IMR-90 (cell line): ENCODE data around the gene ATRAID. TPM values are rescaled to one million over a fixed set of nuclear protein-coding genes. Genes with fewer than 3 reads are reported as not detected.
A peak's percentile ranks its signal among the peaks of the same experiment; 100 is the strongest.

ENCODE experiments used
- ATAC-seq: fragments of 200-7000 bp; cut with Tn5 transposase; 2 replicates; pipeline ENCODE4 v1.9.1; 2020; ENCODE audit warnings: low read depth, mild to moderate bottlenecking, moderate library complexity
- BruUV-seq: library from RNA; stranded (reverse); fragments of 400-500 nt; replicated peaks from 2 replicates; lab custom pipeline; 2021; lab: Mats Ljungman, UMichigan
- CTCF ChIA-PET: fragments of 300-600 bp; formaldehyde crosslinking; extraction: SDS; loops from one replicate; lab custom pipeline; 2021; ENCODE audit warnings: antibody characterized with exemption; lab: Yijun Ruan, JAX
- POLR2A ChIA-PET: fragments of 300-600 bp; sonication (Branson Sonifier 250); formaldehyde crosslinking; loops from one replicate; lab custom pipeline; 2022; ENCODE audit warnings: antibody characterized with exemption; ENCODE audit not compliant: unreplicated experiment; lab: Charles Lee
- DNase-seq: peaks from one replicate; pipeline ENCODE4 v3.0.0; 2013
- H2AFZ ChIP-seq: replicated peaks from 2 replicates; pipeline ENCODE3; 2013; ENCODE audit warnings: low read length, mild to moderate bottlenecking; ENCODE audit not compliant: poor library complexity
- H2AK5ac ChIP-seq: 2 replicates; pipeline ENCODE4 v1.6.1; 2013; ENCODE audit warnings: low read depth, low read length, inconsistent platforms
- H2AK9ac ChIP-seq: replicated peaks from 2 replicates; pipeline ENCODE3; 2013; ENCODE audit warnings: mild to moderate bottlenecking, low read depth, low read length, moderate library complexity; ENCODE audit not compliant: poor library complexity
- H2BK120ac ChIP-seq: 2 replicates; pipeline ENCODE4 v1.6.1; 2013; ENCODE audit warnings: low read depth, low read length, inconsistent platforms
- H2BK15ac ChIP-seq: 3 replicates; pipeline ENCODE4 v1.6.1; 2013; ENCODE audit warnings: low read depth, low read length, inconsistent platforms
- H2BK20ac ChIP-seq: 2 replicates; pipeline ENCODE4 v1.6.1; 2013; ENCODE audit warnings: low read depth, mild to moderate bottlenecking, inconsistent platforms, low read length, moderate library complexity
- H2BK5ac ChIP-seq: 2 replicates; pipeline ENCODE4 v1.6.1; 2013; ENCODE audit warnings: mild to moderate bottlenecking, low read depth, low read length, inconsistent platforms; ENCODE audit not compliant: poor library complexity, severe bottlenecking
- H3K14ac ChIP-seq: replicated peaks from 2 replicates; pipeline ENCODE4 v1.6.1; 2013; ENCODE audit warnings: low read depth, low read length, inconsistent platforms
- H3K18ac ChIP-seq: 2 replicates; pipeline ENCODE4 v1.6.1; 2013; ENCODE audit warnings: low read depth, low read length, control low read depth
- H3K23ac ChIP-seq: 2 replicates; pipeline ENCODE4 v1.6.1; 2013; ENCODE audit warnings: low read depth, low read length, inconsistent platforms
- H3K27ac ChIP-seq: 2 replicates; pipeline ENCODE4 v1.5.1; 2013; ENCODE audit warnings: mild to moderate bottlenecking, control low read depth, low read length; ENCODE audit not compliant: insufficient read depth
- H3K27me3 ChIP-seq: 2 replicates; pipeline ENCODE4 v1.6.1; 2013; ENCODE audit warnings: low read length; ENCODE audit not compliant: control insufficient read depth, insufficient read depth
- H3K36me3 ChIP-seq: 2 replicates; pipeline ENCODE4 v1.6.1; 2013; ENCODE audit warnings: low read length, mixed read lengths; ENCODE audit not compliant: control insufficient read depth, insufficient read depth
- H3K4ac ChIP-seq: 2 replicates; pipeline ENCODE4 v1.6.1; 2013; ENCODE audit warnings: low read depth, low read length, inconsistent platforms
- H3K4me1 ChIP-seq: 2 replicates; pipeline ENCODE4 v1.6.1; 2013; ENCODE audit warnings: low read length, mixed read lengths; ENCODE audit not compliant: control insufficient read depth, insufficient read depth
- H3K4me2 ChIP-seq: 2 replicates; pipeline ENCODE4 v1.6.1; 2013; ENCODE audit warnings: low read depth, mild to moderate bottlenecking, control low read depth, low read length, moderate library complexity
- H3K4me3 ChIP-seq: 2 replicates; pipeline ENCODE4 v1.5.1; 2013; ENCODE audit warnings: low read depth, mild to moderate bottlenecking, control low read depth, low read length, moderate library complexity; ENCODE audit not compliant: insufficient read depth
- H3K56ac ChIP-seq: 2 replicates; pipeline ENCODE4 v1.6.1; 2013; ENCODE audit warnings: low read length, inconsistent platforms; ENCODE audit not compliant: insufficient read depth; ENCODE audit errors: extremely low read depth
- H3K79me1 ChIP-seq, 2 experiments: 2 replicates each; pipeline ENCODE4 v1.6.1; 2013; ENCODE audit warnings: low read length in 2 of 2, inconsistent platforms in 1 of 2, low read depth in 1 of 2
- H3K9ac ChIP-seq: 2 replicates; pipeline ENCODE4 v1.6.1; 2013; ENCODE audit warnings: low read depth, low read length, control low read depth
- H3K9me1 ChIP-seq: 2 replicates; pipeline ENCODE4 v1.6.1; 2013; ENCODE audit warnings: low read length, inconsistent platforms; ENCODE audit not compliant: insufficient read depth
- H3K9me3 ChIP-seq: 2 replicates; pipeline ENCODE4 v1.6.1; 2013; ENCODE audit warnings: low read length; ENCODE audit not compliant: control insufficient read depth, insufficient read depth
- H4K20me1 ChIP-seq: 2 replicates; pipeline ENCODE4 v1.6.1; 2013; ENCODE audit warnings: low read length, inconsistent platforms; ENCODE audit not compliant: insufficient read depth
- H4K5ac ChIP-seq: 2 replicates; pipeline ENCODE4 v1.6.1; 2013; ENCODE audit warnings: mild to moderate bottlenecking, low read depth, low read length, control low read depth
- H4K8ac ChIP-seq, 2 experiments: 2 replicates each; pipeline ENCODE4 v1.6.1; 2013; ENCODE audit warnings: low read depth in 2 of 2, low read length in 2 of 2, control low read depth in 1 of 2, inconsistent platforms in 1 of 2
- H4K91ac ChIP-seq: 2 replicates; pipeline ENCODE4 v1.6.1; 2013; ENCODE audit warnings: low read depth, low read length, inconsistent platforms; ENCODE audit not compliant: insufficient read depth
- BHLHE40 ChIP-seq: fragments of 150-350 bp; IDR thresholded peaks from 2 replicates; pipeline ENCODE4 v1.6.1; 2016; ENCODE audit warnings: mild to moderate bottlenecking, low read depth, low read length
- CEBPB ChIP-seq: IDR thresholded peaks from 2 replicates; pipeline ENCODE4 v1.6.1; 2012; ENCODE audit warnings: low read depth, low read length, improper control_type of control experiment
- FOS ChIP-seq: fragments of 150-350 bp; IDR thresholded peaks from 2 replicates; pipeline ENCODE4 v1.6.1; 2016; ENCODE audit warnings: low read depth, low read length
- WGBS, 2 experiments: methylation state at CpG; one replicate each; pipeline versions ENCODE4 v1.1.5 to v1.1.7; 2013; ENCODE audit warnings: missing lambda C conversion rate in 2 of 2; ENCODE audit not compliant: insufficient read length in 1 of 2; ENCODE audit errors: extremely low coverage in 2 of 2; 5-methylcytosine and 5-hydroxymethylcytosine counted together
- dilution Hi-C: fragments of 300-500 bp; cut with HindIII; formaldehyde crosslinking; loops from one replicate; pipeline ENCODE4 v1.14.3; 2018; ENCODE audit warnings: low sequenced_read_pairs; ENCODE audit not compliant: unreplicated experiment
- in situ Hi-C: fragments of 300-500 bp; cut with MboI; formaldehyde crosslinking; loops from 3 replicates; pipeline ENCODE4 v1.14.3; 2019; ENCODE audit warnings: low sequenced_read_pairs, inconsistent platforms, mixed read lengths
- intact Hi-C: fragments of 100-400 bp; cut with micrococcal nuclease; formaldehyde crosslinking; loops from 2 replicates; pipeline ENCODE4 v1.10.0; 2022
- polyA plus RNA-seq, 3 experiments: library from polyadenylated mRNA; depleted of rRNA; stranded (reverse); fragments of >200 nt; gene quantifications; 2 replicates each; pipeline ENCODE4 v1.2.3, GENCODE V29; 2012; ENCODE audit warnings: low replicate concordance in 1 of 3
- total RNA-seq: library from RNA; depleted of rRNA; stranded (reverse); fragments of >200 nt; gene quantifications from 2 replicates; pipeline ENCODE4 v1.2.3, GENCODE V29; 2012

The ATRAID gene
- total and polyA plus RNA-seq, 2 of the 4 experiments (the other 2 are of a cell fraction), result 138 to 173 TPM

DNA sequence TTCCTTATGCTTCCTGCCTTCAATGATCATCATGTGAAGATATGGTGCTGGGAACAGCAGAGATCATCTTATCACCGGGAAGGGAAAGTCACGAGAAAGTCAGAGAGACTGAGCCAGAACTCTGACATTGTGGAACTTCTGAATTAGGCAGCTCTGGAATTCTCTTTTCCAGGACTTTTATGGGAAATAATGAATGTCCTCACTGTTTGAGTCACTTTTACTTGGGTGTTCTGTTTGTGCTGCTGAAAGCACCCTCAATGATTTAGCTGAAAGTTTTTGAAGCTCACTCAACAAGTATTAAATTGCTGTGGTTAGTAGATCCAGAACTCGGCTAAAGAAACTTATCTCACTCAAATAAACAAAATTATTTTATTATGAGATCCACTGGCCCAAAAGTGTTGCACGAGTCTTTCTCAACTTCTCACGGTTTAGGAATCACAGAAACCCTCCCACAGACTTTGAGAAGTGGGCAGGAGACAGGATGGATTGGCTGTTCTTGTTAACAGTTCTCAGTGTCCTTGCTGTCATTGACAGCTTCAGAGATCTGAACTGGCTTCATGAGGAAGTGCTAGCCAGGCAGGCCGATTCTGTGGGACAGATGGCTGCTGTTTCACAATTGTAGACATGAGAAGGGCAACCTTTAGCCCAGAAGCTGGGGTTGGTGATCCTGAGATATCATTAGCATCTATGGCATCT, 26.4 kb upstream of the ATRAID start:
- Histone ChIP-seq H3K9me3 (peaks cover 2% of the 10 kb centered on the region; the same call in 1 of the 2 replicates), H3K27ac (peak overlapping the region; percentile 86; the same call in 1 of the 2 replicates), H3K27me3 (peaks cover 18% of the 10 kb centered on the region), H3K79me1 (no peaks in the 10 kb centered on the region), H4K91ac (no peak overlapping the region), H3K4me3 (no peak overlapping the region), H2BK5ac (peak overlapping the region; percentile 40), H2BK20ac (peak overlapping the region; percentile 17; the same call in 1 of the 2 replicates), H2AFZ (peak overlapping the region; percentile 74), H3K9me1 (peaks cover 7% of the 10 kb centered on the region; the same call in 1 of the 2 replicates), H2BK120ac (peak overlapping the region; percentile 36; the same call in 1 of the 2 replicates), H3K23ac (0 out of 2 replicates have a peak overlapping the region, but pooled peaks have one; percentile 2), H3K14ac (no peak overlapping the region), H2AK9ac (no peak overlapping the region), H3K4me1 (peaks cover 18% of the 10 kb centered on the region), H3K56ac (no peak overlapping the region), H4K5ac (peak overlapping the region; percentile 18; the same call in 1 of the 2 replicates), H4K20me1 (no peaks in the 10 kb centered on the region), H3K36me3 (no peaks in the 10 kb centered on the region), H3K4ac (peak overlapping the region; percentile 33; the same call in 1 of the 2 replicates), H3K18ac (peak overlapping the region; percentile 93; the same call in 1 of the 2 replicates), H4K8ac (peak overlapping the region; percentile 21 to 39; a peak in 1 of 4 replicates), H2AK5ac (peak overlapping the region; percentile 13; the same call in 1 of the 2 replicates), H3K9ac (no peak overlapping the region), H3K4me2 (peak overlapping the region; percentile 57), H2BK15ac (no peak overlapping the region)
- no TSS peak for BruUV-seq
- DNase-seq (peak; percentile 80), ATAC-seq (peak; percentile 67)
- ChIA-PET CTCF (interaction anchor here (1.4 kb wide), 1 partner anchor 52 kb away, joined by 5 read pairs; the partner anchor contains the start of gene PREB), POLR2A (no interaction called here)
- dilution Hi-C loops (no loop called here), intact Hi-C loops (loop anchor here (5.0 kb wide), 1 partner anchor 223 kb away; no protein-coding TSS in a partner anchor), in situ Hi-C loops (no loop called here)
- no CpG with 5 or more reads among the region's 6 CpGs for WGBS, 2 experiments
- TF ChIP-seq BHLHE40 (peak; percentile 94), FOS (no peak), CEBPB (peak; percentile 70)
